Lower leg skin (tissue), 3 donors: Measurements from ENCODE around the gene GLS.

Experiments
- POLR2A ChIP-seq, 2 donors: fragments of 450-650 bp; IDR thresholded peaks; one replicate each; pipeline ENCODE4 v1.6.1; 2016 to 2017; ENCODE audit warnings: antibody characterized with exemption in 2 of 2, mild to moderate bottlenecking in 1 of 2, moderate library complexity in 1 of 2
- TF ChIP-seq, protein P1 (sequence below), 3 donors: fragments of 450-650 bp; IDR thresholded peaks; one replicate each; pipeline ENCODE4 v1.5.1; 2016; ENCODE audit warnings: antibody characterized with exemption in 3 of 3, mild to moderate bottlenecking in 3 of 3, moderate library complexity in 2 of 3

DNA sequence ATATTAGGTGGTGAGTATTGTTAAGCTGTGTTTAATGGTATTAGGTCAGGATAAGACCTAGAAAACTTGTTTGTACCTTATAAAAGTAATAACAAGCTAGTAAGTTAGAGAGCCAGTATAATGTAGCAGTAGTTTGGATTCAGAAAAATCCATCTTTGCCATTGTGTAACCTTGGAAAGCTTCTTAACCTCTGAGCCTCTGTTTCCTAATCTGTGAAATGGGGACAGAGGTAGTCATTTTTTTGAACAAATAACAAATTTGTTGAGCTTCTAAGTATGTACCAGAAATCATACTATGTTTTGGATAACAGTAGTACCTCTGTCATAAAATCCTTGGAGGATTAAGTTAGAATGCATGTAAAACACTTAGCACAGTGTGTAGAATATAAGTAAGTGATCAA, 12.5 kb downstream of the GLS start:
- TF ChIP-seq, protein P1, sequence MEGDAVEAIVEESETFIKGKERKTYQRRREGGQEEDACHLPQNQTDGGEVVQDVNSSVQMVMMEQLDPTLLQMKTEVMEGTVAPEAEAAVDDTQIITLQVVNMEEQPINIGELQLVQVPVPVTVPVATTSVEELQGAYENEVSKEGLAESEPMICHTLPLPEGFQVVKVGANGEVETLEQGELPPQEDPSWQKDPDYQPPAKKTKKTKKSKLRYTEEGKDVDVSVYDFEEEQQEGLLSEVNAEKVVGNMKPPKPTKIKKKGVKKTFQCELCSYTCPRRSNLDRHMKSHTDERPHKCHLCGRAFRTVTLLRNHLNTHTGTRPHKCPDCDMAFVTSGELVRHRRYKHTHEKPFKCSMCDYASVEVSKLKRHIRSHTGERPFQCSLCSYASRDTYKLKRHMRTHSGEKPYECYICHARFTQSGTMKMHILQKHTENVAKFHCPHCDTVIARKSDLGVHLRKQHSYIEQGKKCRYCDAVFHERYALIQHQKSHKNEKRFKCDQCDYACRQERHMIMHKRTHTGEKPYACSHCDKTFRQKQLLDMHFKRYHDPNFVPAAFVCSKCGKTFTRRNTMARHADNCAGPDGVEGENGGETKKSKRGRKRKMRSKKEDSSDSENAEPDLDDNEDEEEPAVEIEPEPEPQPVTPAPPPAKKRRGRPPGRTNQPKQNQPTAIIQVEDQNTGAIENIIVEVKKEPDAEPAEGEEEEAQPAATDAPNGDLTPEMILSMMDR (IDR thresholded peaks at IDR 0.05): no peak
- no peak for TF ChIP-seq POLR2A (IDR thresholded peaks at IDR 0.05)
